Measurements from ENCODE around the gene CASP3. TPM values are rescaled to one million over a fixed set of nuclear protein-coding genes. Genes with fewer than 3 reads are reported as not detected.

The CASP3 gene
- total and polyA plus RNA-seq, 2 donors (not counting 1 experiment from before 2014, with no cell fraction given): 26.4 to 41.1 TPM

DNA sequence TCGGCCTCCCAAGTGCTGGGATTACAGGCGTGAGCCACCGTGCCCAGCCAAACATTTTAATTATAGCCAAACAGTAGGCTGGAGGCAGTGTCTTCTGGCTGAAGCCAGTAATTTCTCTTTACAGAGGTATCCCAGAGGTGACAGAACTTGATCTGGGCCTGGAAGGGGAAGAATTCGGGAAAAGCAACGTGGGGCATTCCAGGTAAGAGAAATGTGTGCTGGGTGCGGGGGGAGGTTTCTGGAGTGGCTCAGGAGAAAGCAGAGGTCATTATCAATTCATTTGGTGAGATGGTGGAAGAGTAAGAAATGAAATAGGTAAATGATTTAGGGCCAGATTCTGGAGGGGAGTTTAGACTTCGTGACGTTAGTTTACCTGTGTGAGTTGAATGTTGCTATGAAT lies 2.7 kb upstream of the CASP3 start:
- H3K9ac ChIP-seq (ENCODE audit: insufficient read depth, low read length): no peak overlapping the region
- H3K4me3 ChIP-seq (replicated peaks in 1 of 4; ENCODE audit: control extremely low read depth in 1 of 4, insufficient read depth in 1 of 4, low read depth in 3 of 4, low read length in 4 of 4): no peak overlapping the region
- TF ChIP-seq EZH2 (IDR thresholded peaks at IDR 0.05; ENCODE audit: low read length, missing control alignments): no peak
- TF ChIP-seq, protein P1, sequence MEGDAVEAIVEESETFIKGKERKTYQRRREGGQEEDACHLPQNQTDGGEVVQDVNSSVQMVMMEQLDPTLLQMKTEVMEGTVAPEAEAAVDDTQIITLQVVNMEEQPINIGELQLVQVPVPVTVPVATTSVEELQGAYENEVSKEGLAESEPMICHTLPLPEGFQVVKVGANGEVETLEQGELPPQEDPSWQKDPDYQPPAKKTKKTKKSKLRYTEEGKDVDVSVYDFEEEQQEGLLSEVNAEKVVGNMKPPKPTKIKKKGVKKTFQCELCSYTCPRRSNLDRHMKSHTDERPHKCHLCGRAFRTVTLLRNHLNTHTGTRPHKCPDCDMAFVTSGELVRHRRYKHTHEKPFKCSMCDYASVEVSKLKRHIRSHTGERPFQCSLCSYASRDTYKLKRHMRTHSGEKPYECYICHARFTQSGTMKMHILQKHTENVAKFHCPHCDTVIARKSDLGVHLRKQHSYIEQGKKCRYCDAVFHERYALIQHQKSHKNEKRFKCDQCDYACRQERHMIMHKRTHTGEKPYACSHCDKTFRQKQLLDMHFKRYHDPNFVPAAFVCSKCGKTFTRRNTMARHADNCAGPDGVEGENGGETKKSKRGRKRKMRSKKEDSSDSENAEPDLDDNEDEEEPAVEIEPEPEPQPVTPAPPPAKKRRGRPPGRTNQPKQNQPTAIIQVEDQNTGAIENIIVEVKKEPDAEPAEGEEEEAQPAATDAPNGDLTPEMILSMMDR (conservative IDR thresholded peaks at IDR 0.05 in 1 of 2, IDR thresholded peaks at IDR 0.05 in 1 of 2; ENCODE audit: low read depth in 1 of 2, low read length in 2 of 2): no peak
- H3K79me2 ChIP-seq (ENCODE audit: control insufficient read depth, insufficient read depth, low read length): peaks cover 25% of the 10 kb centered on the region
- H3K4me1 ChIP-seq (ENCODE audit: control insufficient read depth, extremely low read depth, insufficient read depth, low read length): peaks cover 11% of the 10 kb centered on the region
- DNase-seq (ENCODE audit: low read depth in 2 of 2): no peak
- H4K20me1 ChIP-seq (ENCODE audit: control insufficient read depth, extremely low read depth, insufficient read depth, low read length): no peaks in the 10 kb centered on the region
- H3K9me3 ChIP-seq (ENCODE audit: control insufficient read depth, insufficient read depth, low read depth, low read length): no peaks in the 10 kb centered on the region
- H3K27me3 ChIP-seq (ENCODE audit: control insufficient read depth, insufficient read depth, low read length): no peaks in the 10 kb centered on the region
- no peak overlapping the region for H3K27ac ChIP-seq (ENCODE audit: insufficient read depth, low read length)
- no peak overlapping the region for H2AFZ ChIP-seq (ENCODE audit: low read length)
- H3K36me3 ChIP-seq (ENCODE audit: control insufficient read depth, insufficient read depth, low read length): no peaks in the 10 kb centered on the region
- H3K4me2 ChIP-seq (ENCODE audit: extremely low read depth, insufficient read depth, low read length): no peak overlapping the region

DNA sequence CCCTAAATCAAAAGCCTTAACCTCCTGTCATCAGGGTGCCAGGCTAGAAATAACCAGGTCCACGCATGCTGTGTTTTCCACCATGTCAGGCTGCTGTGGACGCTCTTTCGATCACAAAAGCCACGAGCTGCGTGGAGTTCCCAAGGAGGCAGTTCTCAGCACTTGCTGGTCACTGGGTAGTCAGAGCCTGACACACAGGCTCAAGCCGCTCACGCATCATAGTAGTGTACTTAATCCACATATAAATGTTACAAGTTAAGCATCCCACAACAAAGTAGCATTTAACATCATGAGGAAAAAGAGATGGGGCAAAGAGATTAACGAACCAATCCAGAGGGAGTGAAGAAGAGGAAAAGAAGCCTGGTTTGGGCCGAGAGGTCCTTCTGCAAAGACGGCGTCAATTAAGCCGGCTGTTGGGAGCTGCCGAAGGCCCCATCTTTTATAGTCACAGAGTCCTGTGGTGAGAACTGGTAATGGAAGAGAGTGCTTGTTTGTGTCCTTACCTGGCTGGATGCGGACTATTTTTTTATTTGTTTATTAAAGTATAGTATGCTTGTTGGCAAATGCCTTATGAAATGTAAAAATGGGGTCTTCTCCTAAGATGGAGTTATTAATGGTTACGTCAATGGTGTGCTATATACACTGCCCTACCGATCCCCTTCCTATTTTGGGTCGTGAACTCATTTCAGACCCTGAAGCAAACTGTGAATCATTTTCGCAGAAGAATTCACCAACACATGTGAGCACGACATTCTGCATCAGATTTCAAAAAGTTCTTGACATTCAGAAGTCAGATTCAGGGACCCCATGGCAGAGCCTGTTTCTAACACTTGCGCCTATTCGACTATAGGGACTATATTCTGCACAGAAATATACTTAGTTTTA lies 966 bp upstream of the CASP3 start:
- no peaks in the 10 kb centered on the region for H3K36me3 ChIP-seq (ENCODE audit: control insufficient read depth, insufficient read depth, low read length)
- DNase-seq (ENCODE audit: low read depth in 2 of 2): peak; percentile 47 to 55

More for the DNA sequence above, 966 bp upstream of the CASP3 start:
- H3K9ac ChIP-seq (ENCODE audit: insufficient read depth, low read length): peak overlapping the region; percentile 62
- H3K4me3 ChIP-seq (replicated peaks in 1 of 4; ENCODE audit: control extremely low read depth in 1 of 4, insufficient read depth in 1 of 4, low read depth in 3 of 4, low read length in 4 of 4): peak overlapping the region; percentile 50 to 84 (median 70)
- TF ChIP-seq, protein P1 (conservative IDR thresholded peaks at IDR 0.05 in 1 of 2, IDR thresholded peaks at IDR 0.05 in 1 of 2; ENCODE audit: low read depth in 1 of 2, low read length in 2 of 2): no peak
- no peak for TF ChIP-seq EZH2 (IDR thresholded peaks at IDR 0.05; ENCODE audit: low read length, missing control alignments)
- peak overlapping the region; percentile 56 for H2AFZ ChIP-seq (ENCODE audit: low read length)
- peaks cover 11% of the 10 kb centered on the region for H3K4me1 ChIP-seq (ENCODE audit: control insufficient read depth, extremely low read depth, insufficient read depth, low read length)
- H3K27me3 ChIP-seq (ENCODE audit: control insufficient read depth, insufficient read depth, low read length): no peaks in the 10 kb centered on the region
- peak overlapping the region; percentile 94 for H3K4me2 ChIP-seq (ENCODE audit: extremely low read depth, insufficient read depth, low read length)
- H3K9me3 ChIP-seq (ENCODE audit: control insufficient read depth, insufficient read depth, low read depth, low read length): no peaks in the 10 kb centered on the region
- H3K79me2 ChIP-seq (ENCODE audit: control insufficient read depth, insufficient read depth, low read length): peaks cover 40% of the 10 kb centered on the region
- H4K20me1 ChIP-seq (ENCODE audit: control insufficient read depth, extremely low read depth, insufficient read depth, low read length): no peaks in the 10 kb centered on the region
- H3K27ac ChIP-seq (ENCODE audit: insufficient read depth, low read length): peak overlapping the region; percentile 84
